Keratinocyte (primary cell): ENCODE data around the gene UGT1A10. TPM values are rescaled to one million over a fixed set of nuclear protein-coding genes. Genes with fewer than 3 reads are reported as not detected.

Experiments used
- DNase-seq: peaks from one replicate; pipeline ENCODE4 v3.0.0-alpha.2; 2011; ENCODE audit warnings: low read depth, missing footprints, low spot score
- FAIRE-seq: peaks from 2 replicates; lab custom pipeline; 2011; peaks lifted over from hg19 to GRCh38; lab: Jason Lieb, UNC
- H2AFZ ChIP-seq: 2 replicates; pipeline ENCODE4 v1.6.0; 2012; ENCODE audit warnings: low read length, control low read depth, inconsistent platforms; ENCODE audit not compliant: control insufficient read depth
- H3K27ac ChIP-seq: 2 replicates; pipeline ENCODE4 v1.5.1; 2011; ENCODE audit warnings: low read length; ENCODE audit not compliant: control insufficient read depth, insufficient read depth
- H3K27me3 ChIP-seq: 3 replicates; pipeline ENCODE4 v1.6.0; 2011; ENCODE audit warnings: low read length; ENCODE audit not compliant: control insufficient read depth, insufficient read depth; ENCODE audit errors: extremely low read depth
- H3K36me3 ChIP-seq, 2 experiments: 2 replicates in 1 of 2; 3 replicates in 1 of 2; pipeline ENCODE4 v1.5.1; 2011; ENCODE audit warnings: low read length in 2 of 2, mild to moderate bottlenecking in 1 of 2; ENCODE audit not compliant: control insufficient read depth in 2 of 2, insufficient read depth in 2 of 2; ENCODE audit errors: extremely low read depth in 1 of 2
- H3K4me1 ChIP-seq: 3 replicates; pipeline ENCODE4 v1.5.1; 2011; ENCODE audit warnings: low read length; ENCODE audit not compliant: control insufficient read depth, insufficient read depth; ENCODE audit errors: extremely low read depth
- H3K4me2 ChIP-seq: 3 replicates; pipeline ENCODE4 v1.6.0; 2011; ENCODE audit warnings: low read depth, low read length; ENCODE audit not compliant: control insufficient read depth, insufficient read depth; ENCODE audit errors: extremely low read depth
- H3K4me3 ChIP-seq, 3 experiments: fragments of 200-600 bp in 1 of 3; sonication (generic) in 1 of 3; 2 replicates in 2 of 3; 3 replicates in 1 of 3; pipeline ENCODE4 v1.5.1; 2011 to 2016; ENCODE audit warnings: low read length in 3 of 3, mild to moderate bottlenecking in 3 of 3, control low read depth in 2 of 3, inconsistent platforms in 1 of 3, low read depth in 1 of 3, mixed read lengths in 1 of 3, mixed run types in 1 of 3, moderate library complexity in 1 of 3; ENCODE audit not compliant: control insufficient read depth in 2 of 3, insufficient read depth in 2 of 3; ENCODE audit errors: extremely low read depth in 1 of 3
- H3K79me2 ChIP-seq: 2 replicates; pipeline ENCODE4 v1.6.0; 2012; ENCODE audit warnings: low read length; ENCODE audit not compliant: control insufficient read depth, insufficient read depth
- H3K9ac ChIP-seq: 3 replicates; pipeline ENCODE4 v1.6.0; 2011; ENCODE audit warnings: low read length; ENCODE audit not compliant: control insufficient read depth, insufficient read depth; ENCODE audit errors: extremely low read depth
- H3K9me1 ChIP-seq: 3 replicates; pipeline ENCODE4 v1.6.0; 2011; ENCODE audit warnings: low read length; ENCODE audit not compliant: control insufficient read depth, insufficient read depth; ENCODE audit errors: extremely low read depth
- H3K9me3 ChIP-seq: 2 replicates; pipeline ENCODE4 v1.5.1; 2012; ENCODE audit warnings: low read depth, low read length; ENCODE audit not compliant: control insufficient read depth
- H4K20me1 ChIP-seq: 3 replicates; pipeline ENCODE4 v1.6.0; 2011; ENCODE audit warnings: low read length; ENCODE audit not compliant: control insufficient read depth, insufficient read depth; ENCODE audit errors: extremely low read depth
- CTCF ChIP-seq, 3 experiments: IDR thresholded peaks in 1 of 3; conservative IDR thresholded peaks in 1 of 3; optimal IDR thresholded peaks in 1 of 3; 2 replicates in 2 of 3; 3 replicates in 1 of 3; pipeline versions ENCODE3 to v1.5.1; 2011; ENCODE audit warnings: low read length in 3 of 3, mild to moderate bottlenecking in 3 of 3, moderate library complexity in 2 of 3, control low read depth in 1 of 3, inconsistent platforms in 1 of 3; ENCODE audit not compliant: insufficient read depth in 2 of 3; ENCODE audit errors: extremely low read depth in 1 of 3
- EZH2 ChIP-seq: IDR thresholded peaks from one replicate; pipeline ENCODE4 v1.6.1; 2012; ENCODE audit warnings: inconsistent platforms, mild to moderate bottlenecking, low read length, moderate library complexity
- dilution Hi-C: fragments of 300-500 bp; cut with MboI; formaldehyde crosslinking; loops from one replicate; pipeline ENCODE4 v1.7.0; 2020; ENCODE audit warnings: low sequenced_read_pairs; ENCODE audit not compliant: extremely low pct_ligation_motif_present
- polyA plus RNA-seq, 5 experiments: library from polyadenylated mRNA; depleted of rRNA in 3 of 5; stranded (reverse) in 3 of 5; stranded (forward) in 1 of 5; unstranded in 1 of 5; fragments of >200 nt; gene quantifications; 1 replicate in 1 of 5; 2 replicates in 3 of 5; 3 replicates in 1 of 5; pipeline versions ENCODE4 v1.2.1 to v1.2.3, GENCODE V29; 2011 to 2012; ENCODE audit warnings: missing spikeins in 2 of 5, low read depth in 1 of 5, low replicate concordance in 1 of 5

Gene UGT1A10
- polyA plus RNA-seq, 1 donor (not counting 4 experiments of a cell fraction or from before 2014, with no cell fraction given) = 2.0 TPM

- Histone ChIP-seq H3K9me1 (no peaks in the 10 kb centered on the region), H3K9ac (no peak overlapping the region), H3K27ac (no peak overlapping the region), H3K4me1 (peaks cover 4% of the 10 kb centered on the region), H3K27me3 (no peaks in the 10 kb centered on the region), H2AFZ (no peak overlapping the region), H3K4me2 (no peak overlapping the region), H4K20me1 (no peaks in the 10 kb centered on the region), H3K36me3 (no peaks in the 10 kb centered on the region), H3K4me3 (no peak overlapping the region), H3K79me2 (no peaks in the 10 kb centered on the region), H3K9me3 (no peaks in the 10 kb centered on the region)
- TF ChIP-seq EZH2 (no peak), CTCF (optimal IDR thresholded peaks at IDR 0.05 in 1 of 3, IDR thresholded peaks at IDR 0.05 in 1 of 3, conservative IDR thresholded peaks at IDR 0.05 in 1 of 3; ENCODE audit: extremely low read depth in 1 of 3, insufficient read depth in 2 of 3, low read length in 3 of 3) (no peak)
- no peak for FAIRE-seq
- DNase-seq = no peak
- dilution Hi-C loops = no loop called here
Measured at GRCh38 chr2:233604826-233605225, 31.4 kb upstream of the UGT1A10 start.

GRCh38 chr2:233605680-233606079, 30.6 kb upstream of the UGT1A10 start:
- dilution Hi-C loops = no loop called here
- H3K4me1 ChIP-seq = no peaks in the 10 kb centered on the region
- H3K9ac ChIP-seq = no peak overlapping the region
- no peaks in the 10 kb centered on the region for H3K9me1 ChIP-seq
- H3K27me3 ChIP-seq = no peaks in the 10 kb centered on the region
- H3K79me2 ChIP-seq = no peaks in the 10 kb centered on the region
- no peak overlapping the region for H3K27ac ChIP-seq
- H3K9me3 ChIP-seq = no peaks in the 10 kb centered on the region
- no peak overlapping the region for H3K4me3 ChIP-seq
- H3K4me2 ChIP-seq = no peak overlapping the region
- TF ChIP-seq EZH2 = no peak
- TF ChIP-seq CTCF (optimal IDR thresholded peaks at IDR 0.05 in 1 of 3, IDR thresholded peaks at IDR 0.05 in 1 of 3, conservative IDR thresholded peaks at IDR 0.05 in 1 of 3; ENCODE audit: extremely low read depth in 1 of 3, insufficient read depth in 2 of 3, low read length in 3 of 3) = no peak
- no peaks in the 10 kb centered on the region for H3K36me3 ChIP-seq
- no peaks in the 10 kb centered on the region for H4K20me1 ChIP-seq
- no peak overlapping the region for H2AFZ ChIP-seq
- DNase-seq (no peak), FAIRE-seq (no peak)
